ENCODE data around the gene TSPAN32. TPM values are rescaled to one million over a fixed set of nuclear protein-coding genes. Genes with fewer than 3 reads are reported as not detected.

Gene TSPAN32
- total and polyA plus RNA-seq, 4 experiments from 2014 or later: 14.6 to 52.7 (median 45.9) TPM

- DNase-seq: no peak
- CTCF ChIA-PET (ENCODE audit: partially characterized antibody): no interaction called here
Observed at GRCh38 chr11:2259897-2260451, 41.8 kb upstream of the TSPAN32 start.

GRCh38 chr11:2260491-2261364 is 41.1 kb upstream of the TSPAN32 start:
- DNase-seq: no peak
- peaks cover 3 to 4% of the 10 kb centered on the region in 2 donors for H3K27me3 Mint-ChIP-seq
- H3K36me3 ChIP-seq (ENCODE audit: insufficient read depth, low read length): no peaks in the 10 kb centered on the region
- H3K27me3 ChIP-seq (ENCODE audit: insufficient read depth, low read length): no peaks in the 10 kb centered on the region
- peaks cover 5 to 6% (median 6%) of the 10 kb centered on the region in 4 donors for H3K4me1 Mint-ChIP-seq
- H3K4me1 ChIP-seq (ENCODE audit: insufficient read depth, low read length): peaks cover 9% of the 10 kb centered on the region
- ChIA-PET CTCF (ENCODE audit: partially characterized antibody) (no interaction called here), POLR2A (ENCODE audit: partially characterized antibody) (no interaction called here)
- no peak overlapping the region for H3K27ac Mint-ChIP-seq
- no peaks in the 10 kb centered on the region for H3K36me3 Mint-ChIP-seq
- no peaks in the 10 kb centered on the region for H3K9me3 Mint-ChIP-seq
- H3K4me3 Mint-ChIP-seq: no peak overlapping the region
- H3K9me3 ChIP-seq (ENCODE audit: control insufficient read depth in 1 of 2, low read length in 2 of 2): no peaks in the 10 kb centered on the region
- no peak overlapping the region for H3K4me3 ChIP-seq (ENCODE audit: low read length in 2 of 2)
- H3K27ac ChIP-seq (ENCODE audit: low read depth, low read length): no peak overlapping the region
- intact Hi-C loops (cut with micrococcal nuclease): loop anchor here (10.0 kb wide), 1 partner anchor 46 kb away; no protein-coding TSS in a partner anchor

More at GRCh38 chr11:2259897-2260451, 41.8 kb upstream of the TSPAN32 start:
- Mint-ChIP-seq H3K27me3 (peaks cover 0 to 3% of the 10 kb centered on the region in 2 donors), H3K27ac (no peak overlapping the region), H3K36me3 (no peaks in the 10 kb centered on the region), H3K4me1 (no peaks in the 10 kb centered on the region), H3K4me3 (no peak overlapping the region), H3K9me3 (peaks cover 0 to 3% (median 0%) of the 10 kb centered on the region in 8 donors)
- Histone ChIP-seq H3K36me3 (ENCODE audit: insufficient read depth, low read length) (no peaks in the 10 kb centered on the region), H3K27ac (ENCODE audit: low read depth, low read length) (no peak overlapping the region), H3K9me3 (ENCODE audit: control insufficient read depth in 1 of 2, low read length in 2 of 2) (no peaks in the 10 kb centered on the region), H3K4me1 (ENCODE audit: insufficient read depth, low read length) (peaks cover 1% of the 10 kb centered on the region), H3K27me3 (ENCODE audit: insufficient read depth, low read length) (no peaks in the 10 kb centered on the region), H3K4me3 (ENCODE audit: low read length in 2 of 2) (no peak overlapping the region)
- intact Hi-C loops (cut with micrococcal nuclease): loop anchor here (10.0 kb wide), 1 partner anchor 45 kb away; no protein-coding TSS in a partner anchor
- POLR2A ChIA-PET (ENCODE audit: partially characterized antibody): no interaction called here

DNA sequence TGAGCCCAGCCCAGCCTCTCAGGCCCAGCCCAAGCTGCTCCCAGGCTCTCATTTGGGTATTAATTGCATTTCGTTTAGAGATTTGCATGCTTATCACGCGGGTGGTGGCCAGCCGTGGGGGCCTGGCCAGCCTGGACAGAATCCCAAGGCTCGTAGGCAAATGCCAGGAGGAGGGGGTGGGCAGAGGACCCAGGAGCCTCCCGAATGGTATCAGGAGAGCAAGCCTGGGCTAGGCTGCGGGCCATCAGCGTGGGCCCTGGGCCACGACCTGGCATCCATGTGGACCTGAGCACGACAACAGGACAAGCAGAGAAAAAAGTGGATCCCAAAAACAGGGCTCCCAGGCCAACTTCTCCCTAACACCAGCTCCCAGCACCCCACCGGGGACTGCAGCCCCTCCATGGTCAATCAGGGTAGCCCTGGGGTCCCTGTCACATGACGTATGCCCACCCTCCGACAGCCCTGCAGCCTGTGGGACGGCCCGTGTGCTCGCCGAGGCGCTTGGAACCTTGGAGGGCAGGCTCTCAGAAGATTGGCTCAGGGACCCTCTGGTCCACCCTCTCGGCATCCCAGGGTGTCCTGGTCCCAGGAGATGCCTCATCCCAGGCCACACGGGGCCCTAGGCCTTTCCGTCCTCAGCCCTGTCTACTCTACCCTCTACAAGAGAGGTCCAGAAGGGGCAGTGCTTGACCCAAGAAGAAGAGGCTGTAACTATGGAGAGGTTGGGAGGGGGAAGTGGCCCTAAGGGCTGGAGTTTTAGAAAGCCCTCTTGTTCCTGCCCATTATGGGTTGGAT is 40.2 kb upstream of the TSPAN32 start:
- H3K4me3 Mint-ChIP-seq: no peak overlapping the region
- peaks cover 14 to 15% (median 15%) of the 10 kb centered on the region in 4 donors for H3K4me1 Mint-ChIP-seq
- POLR2A ChIA-PET (ENCODE audit: partially characterized antibody): no interaction called here

GRCh38 chr11:2262301-2263070 is 39.3 kb upstream of the TSPAN32 start:
- Histone ChIP-seq H3K27ac (ENCODE audit: low read depth, low read length) (no peak overlapping the region), H3K4me3 (ENCODE audit: low read length in 2 of 2) (no peak overlapping the region), H3K4me1 (ENCODE audit: insufficient read depth, low read length) (peaks cover 24% of the 10 kb centered on the region), H3K9me3 (ENCODE audit: control insufficient read depth in 1 of 2, low read length in 2 of 2) (no peaks in the 10 kb centered on the region), H3K27me3 (ENCODE audit: insufficient read depth, low read length) (no peaks in the 10 kb centered on the region), H3K36me3 (ENCODE audit: insufficient read depth, low read length) (no peaks in the 10 kb centered on the region)
- no peak overlapping the region for H3K4me3 Mint-ChIP-seq
- intact Hi-C loops (cut with micrococcal nuclease): loop anchor here (10.0 kb wide), 1 partner anchor 48 kb away; no protein-coding TSS in a partner anchor
- CTCF ChIA-PET (ENCODE audit: partially characterized antibody): no interaction called here
- no peak for DNase-seq
- H3K4me1 Mint-ChIP-seq: peaks cover 14 to 18% (median 16%) of the 10 kb centered on the region in 4 donors
- H3K27ac Mint-ChIP-seq: no peak overlapping the region
- no peaks in the 10 kb centered on the region for H3K36me3 Mint-ChIP-seq
- POLR2A ChIA-PET (ENCODE audit: partially characterized antibody): no interaction called here
- H3K27me3 Mint-ChIP-seq: peaks cover 3 to 5% of the 10 kb centered on the region in 2 donors
- H3K9me3 Mint-ChIP-seq: no peaks in the 10 kb centered on the region

More for the DNA sequence above, 40.2 kb upstream of the TSPAN32 start:
- no peaks in the 10 kb centered on the region for H3K27me3 ChIP-seq (ENCODE audit: insufficient read depth, low read length)
- no peak overlapping the region for H3K27ac Mint-ChIP-seq
- intact Hi-C loops (cut with micrococcal nuclease): loop anchor here (10.0 kb wide), 1 partner anchor 47 kb away; no protein-coding TSS in a partner anchor
- H3K9me3 ChIP-seq (ENCODE audit: control insufficient read depth in 1 of 2, low read length in 2 of 2): no peaks in the 10 kb centered on the region
- no peaks in the 10 kb centered on the region for H3K36me3 ChIP-seq (ENCODE audit: insufficient read depth, low read length)
- DNase-seq: no peak
- H3K4me1 ChIP-seq (ENCODE audit: insufficient read depth, low read length): peaks cover 18% of the 10 kb centered on the region
- H3K9me3 Mint-ChIP-seq: no peaks in the 10 kb centered on the region
- peaks cover 5% of the 10 kb centered on the region in 2 donors for H3K27me3 Mint-ChIP-seq
- no peak overlapping the region for H3K4me3 ChIP-seq (ENCODE audit: low read length in 2 of 2)
- no peak overlapping the region for H3K27ac ChIP-seq (ENCODE audit: low read depth, low read length)
- no peaks in the 10 kb centered on the region for H3K36me3 Mint-ChIP-seq
- CTCF ChIA-PET (ENCODE audit: partially characterized antibody): no interaction called here

DNA sequence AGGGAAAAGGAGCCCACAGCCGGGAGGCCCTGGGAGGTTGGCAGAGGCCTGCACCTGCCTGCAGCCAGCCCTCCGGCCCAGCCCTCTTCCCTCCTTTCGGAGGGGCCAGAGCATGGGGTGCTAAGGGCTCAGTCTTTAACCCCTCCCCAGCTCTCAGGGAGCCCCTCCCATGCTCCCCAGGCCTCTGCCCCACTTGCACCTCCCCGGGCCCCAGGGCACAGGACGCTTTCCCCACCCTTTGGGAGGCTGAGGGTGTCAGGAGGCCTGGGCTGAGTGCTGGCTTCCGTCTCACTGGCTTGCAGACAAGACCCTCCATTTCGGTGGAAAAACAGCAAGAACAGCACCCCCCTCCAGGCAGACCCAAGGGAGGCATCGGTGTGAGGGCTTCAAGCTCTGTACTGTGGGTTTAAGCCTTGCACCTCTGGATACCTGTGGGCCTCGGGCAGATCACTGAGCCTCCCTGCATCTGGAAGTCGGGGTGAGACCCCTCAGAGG is 38.7 kb upstream of the TSPAN32 start:
- CTCF ChIA-PET (ENCODE audit: partially characterized antibody): interaction anchor here (1.1 kb wide), 1 partner anchor 164 kb away, joined by 3 read pairs; no protein-coding TSS in a partner anchor
- H3K9me3 ChIP-seq (ENCODE audit: control insufficient read depth in 1 of 2, low read length in 2 of 2): no peaks in the 10 kb centered on the region
- no peaks in the 10 kb centered on the region for H3K36me3 ChIP-seq (ENCODE audit: insufficient read depth, low read length)
- H3K4me3 ChIP-seq (ENCODE audit: low read length in 2 of 2): no peak overlapping the region
- H3K27me3 Mint-ChIP-seq: peaks cover 3 to 5% of the 10 kb centered on the region in 2 donors
- peaks cover 14 to 20% (median 16%) of the 10 kb centered on the region in 4 donors for H3K4me1 Mint-ChIP-seq
- no peaks in the 10 kb centered on the region for H3K36me3 Mint-ChIP-seq
- no peak overlapping the region for H3K27ac Mint-ChIP-seq
- H3K9me3 Mint-ChIP-seq: no peaks in the 10 kb centered on the region
- H3K4me1 ChIP-seq (ENCODE audit: insufficient read depth, low read length): peaks cover 25% of the 10 kb centered on the region
- no peak overlapping the region for H3K4me3 Mint-ChIP-seq
- no peaks in the 10 kb centered on the region for H3K27me3 ChIP-seq (ENCODE audit: insufficient read depth, low read length)
- H3K27ac ChIP-seq (ENCODE audit: low read depth, low read length): no peak overlapping the region
- DNase-seq: no peak
- intact Hi-C loops (cut with micrococcal nuclease): loop anchor here (10.0 kb wide), 1 partner anchor 48 kb away; no protein-coding TSS in a partner anchor
- POLR2A ChIA-PET (ENCODE audit: partially characterized antibody): no interaction called here

DNA sequence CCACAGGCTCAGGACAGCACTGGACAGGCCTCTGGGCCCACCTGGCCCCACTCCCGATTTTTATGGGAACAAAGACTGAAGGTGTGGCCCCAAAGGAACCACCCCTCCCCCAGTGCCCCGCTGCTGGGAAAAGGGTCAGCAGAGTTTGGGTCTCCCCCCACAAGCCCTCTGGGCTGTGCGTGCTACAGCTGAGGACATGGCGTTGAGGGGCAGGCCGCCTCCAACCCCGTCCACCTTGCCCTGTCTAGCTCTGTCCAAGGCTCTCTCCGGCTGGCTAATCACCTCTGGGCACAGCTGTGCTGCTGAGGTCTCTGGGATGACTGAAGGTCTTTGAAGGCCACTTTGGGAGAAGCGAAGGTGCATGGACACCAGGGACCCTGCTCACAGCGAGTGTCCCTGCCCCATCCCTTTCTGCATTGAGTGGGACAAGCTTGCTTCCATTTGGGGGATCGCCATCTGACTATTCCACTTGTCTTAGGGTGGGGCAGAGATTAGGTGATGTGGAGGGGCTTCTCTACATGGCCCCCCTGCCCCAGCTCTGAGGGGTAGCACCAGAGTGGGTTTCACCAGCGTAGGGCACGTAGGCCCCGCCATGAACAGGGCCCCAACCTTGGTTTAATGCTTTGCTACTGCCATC is 38.0 kb upstream of the TSPAN32 start:
- Mint-ChIP-seq H3K36me3 (no peaks in the 10 kb centered on the region), H3K9me3 (no peaks in the 10 kb centered on the region), H3K27me3 (peaks cover 4 to 9% of the 10 kb centered on the region in 2 donors), H3K4me3 (no peak overlapping the region), H3K4me1 (peaks cover 14 to 25% (median 19%) of the 10 kb centered on the region in 4 donors), H3K27ac (no peak overlapping the region)
- DNase-seq: no peak
- no peaks in the 10 kb centered on the region for H3K9me3 ChIP-seq (ENCODE audit: control insufficient read depth in 1 of 2, low read length in 2 of 2)
- ChIA-PET CTCF (ENCODE audit: partially characterized antibody) (interaction anchor here (1.1 kb wide), 1 partner anchor 164 kb away, joined by 3 read pairs; no protein-coding TSS in a partner anchor), POLR2A (ENCODE audit: partially characterized antibody) (no interaction called here)
- no peak overlapping the region for H3K27ac ChIP-seq (ENCODE audit: low read depth, low read length)
- H3K27me3 ChIP-seq (ENCODE audit: insufficient read depth, low read length): peaks cover 4% of the 10 kb centered on the region
- no peak overlapping the region for H3K4me3 ChIP-seq (ENCODE audit: low read length in 2 of 2)
- intact Hi-C loops (cut with micrococcal nuclease): loop anchor here (10.0 kb wide), 1 partner anchor 49 kb away; no protein-coding TSS in a partner anchor
- H3K4me1 ChIP-seq (ENCODE audit: insufficient read depth, low read length): peaks cover 31% of the 10 kb centered on the region
- H3K36me3 ChIP-seq (ENCODE audit: insufficient read depth, low read length): no peaks in the 10 kb centered on the region
